ENCODE measurements around the gene MIPOL1.
"Not testable (repeated sequence)": the region's sequence is repeated elsewhere in the genome, so short reads cannot be mapped to it uniquely, and the experiment has no call there.

Gene MIPOL1, protein sequence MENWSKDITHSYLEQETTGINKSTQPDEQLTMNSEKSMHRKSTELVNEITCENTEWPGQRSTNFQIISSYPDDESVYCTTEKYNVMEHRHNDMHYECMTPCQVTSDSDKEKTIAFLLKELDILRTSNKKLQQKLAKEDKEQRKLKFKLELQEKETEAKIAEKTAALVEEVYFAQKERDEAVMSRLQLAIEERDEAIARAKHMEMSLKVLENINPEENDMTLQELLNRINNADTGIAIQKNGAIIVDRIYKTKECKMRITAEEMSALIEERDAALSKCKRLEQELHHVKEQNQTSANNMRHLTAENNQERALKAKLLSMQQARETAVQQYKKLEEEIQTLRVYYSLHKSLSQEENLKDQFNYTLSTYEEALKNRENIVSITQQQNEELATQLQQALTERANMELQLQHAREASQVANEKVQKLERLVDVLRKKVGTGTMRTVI

DNA sequence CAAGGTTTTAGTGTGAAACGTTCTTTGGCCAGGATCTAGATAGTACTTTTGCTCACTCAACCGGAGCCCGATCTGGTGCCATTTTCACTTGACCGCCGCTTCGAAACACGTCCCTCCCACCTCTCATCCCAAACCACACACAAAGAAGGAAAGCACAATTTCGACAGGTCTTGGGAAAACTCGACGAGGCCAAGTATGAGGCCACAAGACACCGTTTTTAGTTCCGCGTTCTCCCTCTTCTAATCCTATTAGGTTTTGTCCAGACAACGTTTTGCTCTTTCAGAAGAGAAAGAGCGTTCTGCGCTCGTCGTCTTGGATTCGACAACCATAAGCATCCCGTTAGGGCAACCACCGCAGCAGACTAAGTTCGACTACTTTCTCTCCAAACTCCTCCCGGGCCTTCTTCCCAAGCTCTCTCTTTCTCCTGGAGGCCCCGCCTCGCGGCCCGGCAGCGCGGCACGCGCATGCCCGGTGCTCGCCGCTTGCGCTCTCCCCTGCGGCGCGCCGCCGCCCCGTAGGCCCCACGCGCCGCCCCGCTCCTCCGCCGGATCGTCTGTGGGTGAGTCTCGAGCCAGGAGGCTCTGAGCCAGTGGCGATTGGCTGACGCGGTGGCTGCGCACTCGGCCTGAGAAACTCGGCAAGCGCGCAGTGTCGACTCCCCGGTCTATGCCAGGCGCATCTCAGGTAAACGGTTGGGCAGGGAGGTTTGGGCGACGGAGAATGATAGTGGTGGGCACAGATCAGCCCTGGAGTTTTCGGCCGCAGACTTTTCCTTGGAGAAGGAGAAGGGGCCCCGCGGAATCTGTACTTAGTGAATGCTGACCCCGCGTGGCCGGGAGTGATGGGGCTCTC is at the start of gene MIPOL1:
TSS of gene MIPOL1 (plus strand) at position 517 of the 852 bp plus-strand sequence. CDS start 49,952 bp downstream, outside the sequence.
- Mint-ChIP-seq H3K4me3 (peak within 1 kb of the TSS; percentile 65), H3K36me3 (ENCODE audit: low read depth) (no peaks in the 10 kb centered on the region), H3K9me3 (no peaks in the 10 kb centered on the region), H3K27me3 (peaks cover 33% of the 10 kb centered on the region), H3K27ac (no peak within 1 kb of the TSS), H3K4me1 (ENCODE audit: low read depth) (peaks cover 10% of the 10 kb centered on the region)

DNA sequence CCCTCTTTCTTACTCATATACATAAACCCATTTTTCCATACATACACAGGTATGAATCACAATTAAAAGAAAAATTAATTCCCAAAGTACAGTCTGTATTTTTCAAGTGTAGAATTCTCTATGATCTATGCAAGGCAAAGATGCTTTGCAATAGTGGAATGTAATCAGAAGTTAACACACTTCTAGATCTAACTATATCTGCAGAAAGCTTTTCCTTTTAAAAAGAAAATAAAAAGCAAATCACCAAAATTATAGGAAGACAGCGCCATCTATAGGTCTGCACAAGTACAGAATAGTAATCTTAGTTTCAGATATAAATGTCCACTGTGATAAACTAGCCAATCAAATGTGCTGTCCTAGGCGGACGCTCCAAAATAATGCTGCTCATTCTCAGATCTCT is 47.3 kb upstream of the MIPOL1 start:
- no peaks in the 10 kb centered on the region for H3K36me3 Mint-ChIP-seq (ENCODE audit: low read depth)
- no peak overlapping the region for H3K27ac Mint-ChIP-seq
- H3K9me3 Mint-ChIP-seq: peaks cover 4% of the 10 kb centered on the region
- H3K27me3 Mint-ChIP-seq: no peaks in the 10 kb centered on the region
- no peaks in the 10 kb centered on the region for H3K4me1 Mint-ChIP-seq (ENCODE audit: low read depth)
- no peak overlapping the region for H3K4me3 Mint-ChIP-seq

DNA sequence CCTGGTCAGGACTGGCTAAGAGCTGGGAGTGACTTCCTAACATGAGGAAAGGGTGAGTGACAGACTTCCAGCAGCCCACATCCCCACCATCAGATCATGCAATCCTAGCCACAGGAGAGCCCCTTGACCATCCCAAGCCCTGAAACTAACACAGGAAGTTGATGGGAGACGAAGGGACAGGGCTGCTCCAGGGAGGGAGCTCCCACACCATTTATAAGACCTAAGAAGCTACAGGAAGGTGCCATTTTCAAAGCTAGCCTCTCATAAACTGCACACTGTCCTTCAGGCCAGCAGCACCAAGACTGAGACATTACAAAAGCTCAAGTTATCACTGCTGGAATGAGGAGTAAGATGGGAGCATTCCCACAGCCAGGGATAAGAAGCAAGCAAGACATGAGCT is 44.7 kb upstream of the MIPOL1 start:
- Mint-ChIP-seq H3K9me3 (peaks cover 8% of the 10 kb centered on the region), H3K4me1 (ENCODE audit: low read depth) (no peaks in the 10 kb centered on the region), H3K4me3 (no peak overlapping the region), H3K27ac (no peak overlapping the region), H3K27me3 (no peaks in the 10 kb centered on the region), H3K36me3 (ENCODE audit: low read depth) (no peaks in the 10 kb centered on the region)

DNA sequence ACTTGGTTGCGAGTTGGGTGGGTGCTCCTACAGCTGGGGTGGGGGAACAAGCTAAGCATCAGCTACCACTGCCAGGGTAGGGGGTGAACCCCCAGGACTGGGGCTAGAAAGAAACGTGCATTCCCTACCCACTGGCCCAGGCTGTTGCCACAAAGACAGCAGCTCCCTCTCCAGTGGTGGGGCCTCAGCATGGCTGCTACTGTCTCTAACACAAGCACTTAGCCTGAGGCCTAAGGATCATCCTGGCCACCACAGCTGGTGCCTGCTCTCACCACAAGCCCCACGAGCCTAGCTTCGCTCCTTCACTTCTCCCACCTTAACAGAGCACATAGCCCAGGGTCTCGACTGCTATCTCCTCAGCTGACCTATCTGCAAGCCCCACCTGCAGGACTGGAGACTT is 44.3 kb upstream of the MIPOL1 start:
- Mint-ChIP-seq H3K4me1 (ENCODE audit: low read depth) (no peaks in the 10 kb centered on the region), H3K36me3 (ENCODE audit: low read depth) (no peaks in the 10 kb centered on the region), H3K27ac (no peak overlapping the region)

DNA sequence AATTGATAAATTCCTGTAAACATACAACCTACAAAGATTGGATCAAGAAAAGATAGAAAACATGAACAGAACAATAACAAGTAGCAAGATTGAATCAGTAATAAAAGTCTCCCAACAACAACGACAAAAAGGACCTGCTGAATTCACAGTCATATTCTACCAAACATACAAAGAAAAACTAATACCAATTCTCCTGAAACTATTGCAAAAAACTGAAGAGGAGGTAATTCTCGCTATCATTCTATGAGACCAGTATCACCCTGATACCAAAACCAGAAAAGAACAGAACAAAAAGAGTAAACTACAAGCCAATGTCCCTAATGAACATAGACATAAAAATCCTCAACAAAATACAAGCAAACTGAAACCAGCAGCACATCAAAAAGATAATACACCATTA is 39.8 kb upstream of the MIPOL1 start:
- H3K4me3 Mint-ChIP-seq: no peak overlapping the region
- no peaks in the 10 kb centered on the region for H3K4me1 Mint-ChIP-seq (ENCODE audit: low read depth)
- no peaks in the 10 kb centered on the region for H3K36me3 Mint-ChIP-seq (ENCODE audit: low read depth)
- H3K27me3 Mint-ChIP-seq: peaks cover 3% of the 10 kb centered on the region
- no peak overlapping the region for H3K27ac Mint-ChIP-seq
- H3K9me3 Mint-ChIP-seq: peaks cover 7% of the 10 kb centered on the region

More for the DNA sequence above, 44.3 kb upstream of the MIPOL1 start:
- no peaks in the 10 kb centered on the region for H3K27me3 Mint-ChIP-seq
- H3K9me3 Mint-ChIP-seq: peaks cover 8% of the 10 kb centered on the region
- H3K4me3 Mint-ChIP-seq: no peak overlapping the region

DNA sequence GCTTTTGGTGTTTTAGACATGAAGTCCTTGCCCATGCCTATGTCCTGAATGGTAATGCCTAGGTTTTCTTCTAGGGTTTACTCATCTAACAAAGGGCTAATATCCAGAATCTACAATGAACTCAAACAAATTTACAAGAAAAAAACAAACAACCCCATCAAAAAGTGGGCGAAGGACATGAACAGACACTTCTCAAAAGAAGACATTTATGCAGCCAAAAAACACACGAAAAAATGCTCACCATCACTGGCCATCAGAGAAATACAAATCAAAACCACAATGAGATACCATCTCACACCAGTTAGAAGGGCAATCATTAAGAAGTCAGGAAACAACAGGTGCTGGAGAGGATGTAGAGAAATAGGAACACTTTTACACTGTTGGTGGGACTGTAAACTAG is 35.4 kb upstream of the MIPOL1 start:
- not testable (repeated sequence) for H3K4me3 Mint-ChIP-seq; H3K4me1 Mint-ChIP-seq (ENCODE audit: low read depth); H3K9me3 Mint-ChIP-seq; H3K27ac Mint-ChIP-seq; H3K36me3 Mint-ChIP-seq (ENCODE audit: low read depth); H3K27me3 Mint-ChIP-seq

DNA sequence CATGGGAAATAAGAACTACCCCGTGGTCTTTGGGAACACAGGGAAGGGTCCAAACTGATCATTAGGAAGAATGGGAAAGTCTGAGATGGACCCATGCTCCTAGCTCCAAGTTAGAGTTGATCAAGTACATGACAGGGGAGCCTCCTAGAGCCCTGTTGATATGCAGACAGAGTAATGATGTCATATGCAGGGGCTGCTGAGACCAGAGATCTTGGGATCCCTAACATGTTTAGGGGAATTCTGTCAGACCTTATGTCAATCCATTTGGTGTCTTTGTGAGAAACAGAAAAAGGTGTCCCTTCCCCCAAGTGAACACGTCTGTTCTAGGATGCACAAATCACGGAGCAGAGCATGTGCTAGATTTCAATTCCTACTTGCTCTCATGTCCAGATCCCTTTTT is 31.9 kb upstream of the MIPOL1 start:
- H3K36me3 Mint-ChIP-seq (ENCODE audit: low read depth): no peaks in the 10 kb centered on the region
- H3K4me3 Mint-ChIP-seq: no peak overlapping the region
- no peak overlapping the region for H3K27ac Mint-ChIP-seq
- peaks cover 4% of the 10 kb centered on the region for H3K27me3 Mint-ChIP-seq
- H3K4me1 Mint-ChIP-seq (ENCODE audit: low read depth): no peaks in the 10 kb centered on the region
- peaks cover 3% of the 10 kb centered on the region for H3K9me3 Mint-ChIP-seq

DNA sequence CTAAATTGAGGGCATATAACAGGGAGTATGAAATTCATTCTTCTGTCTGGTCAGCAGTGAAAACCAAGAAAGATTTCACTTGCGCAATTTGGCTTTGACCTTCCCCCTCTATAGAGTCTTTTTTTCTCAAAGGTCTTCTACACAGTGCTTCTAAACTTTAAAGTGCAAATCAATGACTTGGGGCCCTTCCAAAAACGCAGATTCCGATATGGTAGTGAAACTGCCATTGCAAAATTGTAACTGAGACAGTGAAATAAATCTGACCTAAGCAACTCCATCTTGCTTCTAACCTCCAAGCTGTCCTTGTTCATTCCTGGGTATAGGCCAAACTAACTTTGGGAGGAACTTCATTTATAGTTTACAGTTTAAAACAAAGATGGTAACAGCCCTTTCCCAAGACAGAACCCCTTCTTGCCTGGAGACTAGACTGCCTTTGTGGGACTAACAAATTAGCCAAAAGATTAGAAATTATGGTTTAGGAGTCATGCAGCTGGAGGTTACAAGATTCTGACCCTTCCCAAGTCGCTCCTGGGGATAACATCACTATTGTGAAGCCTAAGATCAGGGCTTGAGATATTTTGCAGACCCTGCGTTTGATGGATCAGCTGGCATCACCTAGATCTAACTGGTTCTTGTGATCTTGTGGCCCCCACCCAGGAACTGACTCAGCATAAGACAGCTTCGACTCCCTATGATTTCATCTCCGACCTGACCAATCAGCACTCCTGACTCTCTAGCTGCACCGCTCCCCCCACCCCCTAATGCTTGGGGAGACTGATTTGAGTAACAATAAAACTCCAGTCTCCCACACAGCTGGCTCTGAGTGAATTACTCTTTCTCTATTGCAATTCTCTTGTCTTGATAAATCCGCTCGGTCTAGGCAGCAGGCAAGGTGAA is 30.3 kb upstream of the MIPOL1 start:
- H3K27ac Mint-ChIP-seq: no peak overlapping the region

DNA sequence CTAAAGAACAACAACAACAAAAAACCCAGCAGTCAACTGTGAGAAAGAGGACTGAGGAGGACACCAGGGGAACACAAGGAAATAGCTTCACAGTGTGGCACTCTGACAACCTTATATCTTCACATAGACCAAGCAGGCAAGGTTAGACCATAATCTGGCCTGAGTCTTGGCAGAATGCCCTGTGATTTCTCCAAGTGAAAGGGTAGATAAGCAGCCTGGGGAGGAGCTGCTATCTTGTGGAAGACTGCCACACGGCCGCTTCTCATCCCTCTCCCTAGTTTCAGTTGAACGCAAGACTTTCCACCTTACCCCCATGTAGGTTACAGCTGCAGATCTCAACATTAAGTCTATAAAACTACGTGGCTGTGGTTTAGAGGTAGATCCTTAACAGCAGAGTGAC is 29.0 kb upstream of the MIPOL1 start:
- no peak overlapping the region for H3K27ac Mint-ChIP-seq
- H3K4me1 Mint-ChIP-seq (ENCODE audit: low read depth): no peaks in the 10 kb centered on the region
- H3K9me3 Mint-ChIP-seq: no peaks in the 10 kb centered on the region
- no peak overlapping the region for H3K4me3 Mint-ChIP-seq
- no peaks in the 10 kb centered on the region for H3K36me3 Mint-ChIP-seq (ENCODE audit: low read depth)
- H3K27me3 Mint-ChIP-seq: peaks cover 24% of the 10 kb centered on the region

More for the DNA sequence above, 30.3 kb upstream of the MIPOL1 start:
- Mint-ChIP-seq H3K36me3 (ENCODE audit: low read depth) (no peaks in the 10 kb centered on the region), H3K4me1 (ENCODE audit: low read depth) (no peaks in the 10 kb centered on the region), H3K27me3 (peaks cover 13% of the 10 kb centered on the region), H3K9me3 (peaks cover 1% of the 10 kb centered on the region), H3K4me3 (no peak overlapping the region)

DNA sequence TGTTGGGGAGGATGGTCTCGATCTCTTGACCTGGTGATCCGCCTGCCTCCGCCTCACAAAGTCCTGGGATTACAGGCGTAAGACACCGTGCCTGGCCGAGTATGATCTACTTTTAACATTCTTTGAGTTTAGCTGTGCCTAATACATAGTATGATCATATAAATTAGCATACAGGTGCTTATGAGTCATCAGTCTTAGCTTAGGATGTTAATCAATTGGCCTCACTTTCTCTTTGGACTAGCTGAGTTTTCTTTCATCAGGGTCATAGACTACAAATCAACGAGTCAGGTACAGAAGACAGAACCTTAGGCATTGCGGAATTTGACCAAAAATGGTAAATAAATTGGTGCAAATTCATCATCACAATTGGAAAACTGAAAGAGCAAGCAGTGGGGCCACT is 27.5 kb upstream of the MIPOL1 start:
- no peak overlapping the region for H3K27ac Mint-ChIP-seq
- peaks cover 34% of the 10 kb centered on the region for H3K27me3 Mint-ChIP-seq
- H3K9me3 Mint-ChIP-seq: no peaks in the 10 kb centered on the region
- H3K4me3 Mint-ChIP-seq: no peak overlapping the region
- no peaks in the 10 kb centered on the region for H3K4me1 Mint-ChIP-seq (ENCODE audit: low read depth)
- H3K36me3 Mint-ChIP-seq (ENCODE audit: low read depth): no peaks in the 10 kb centered on the region

DNA sequence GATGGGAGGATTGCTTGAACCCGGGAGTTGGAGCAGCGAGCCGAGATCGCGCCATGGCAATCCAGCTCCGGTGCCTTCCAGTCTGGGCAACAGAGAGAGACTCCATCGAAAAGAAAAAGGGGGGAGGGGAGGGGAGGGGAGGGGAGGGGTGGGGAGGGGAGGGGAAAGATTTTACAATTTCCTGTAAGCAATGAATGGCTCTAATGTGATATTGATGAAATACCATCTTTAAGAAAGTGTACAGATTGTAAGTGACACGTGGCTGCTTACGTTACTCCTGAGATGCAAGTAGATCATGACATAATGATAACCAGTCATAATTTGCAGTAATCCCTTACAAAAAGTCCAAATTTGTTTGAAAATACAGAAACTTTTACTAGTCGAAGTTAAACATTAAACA is 26.7 kb upstream of the MIPOL1 start:
- no peak overlapping the region for H3K4me3 Mint-ChIP-seq
- peaks cover 34% of the 10 kb centered on the region for H3K27me3 Mint-ChIP-seq
- no peak overlapping the region for H3K27ac Mint-ChIP-seq
- no peaks in the 10 kb centered on the region for H3K4me1 Mint-ChIP-seq (ENCODE audit: low read depth)
- H3K36me3 Mint-ChIP-seq (ENCODE audit: low read depth): no peaks in the 10 kb centered on the region
- H3K9me3 Mint-ChIP-seq: no peaks in the 10 kb centered on the region

DNA sequence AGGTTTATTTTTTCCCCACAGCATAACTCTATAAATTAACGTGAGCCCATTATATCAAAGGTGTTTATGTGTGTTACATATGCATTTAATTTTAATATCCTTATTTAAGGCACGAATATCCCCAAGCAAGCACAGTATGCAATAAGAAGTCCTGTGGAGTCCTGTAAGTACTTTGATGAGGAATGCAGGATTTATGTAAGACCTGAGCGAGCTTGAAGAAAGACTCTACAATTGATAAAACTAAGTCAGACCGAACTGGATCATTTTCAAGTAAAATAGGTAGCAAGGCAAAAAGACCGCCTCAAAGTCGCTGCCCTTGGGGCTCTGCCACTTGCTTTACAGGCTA is 26.1 kb upstream of the MIPOL1 start:
- Mint-ChIP-seq H3K36me3 (ENCODE audit: low read depth) (no peaks in the 10 kb centered on the region), H3K4me3 (peak overlapping the region; percentile 49), H3K27me3 (peaks cover 34% of the 10 kb centered on the region), H3K27ac (no peak overlapping the region), H3K4me1 (ENCODE audit: low read depth) (no peaks in the 10 kb centered on the region), H3K9me3 (no peaks in the 10 kb centered on the region)

DNA sequence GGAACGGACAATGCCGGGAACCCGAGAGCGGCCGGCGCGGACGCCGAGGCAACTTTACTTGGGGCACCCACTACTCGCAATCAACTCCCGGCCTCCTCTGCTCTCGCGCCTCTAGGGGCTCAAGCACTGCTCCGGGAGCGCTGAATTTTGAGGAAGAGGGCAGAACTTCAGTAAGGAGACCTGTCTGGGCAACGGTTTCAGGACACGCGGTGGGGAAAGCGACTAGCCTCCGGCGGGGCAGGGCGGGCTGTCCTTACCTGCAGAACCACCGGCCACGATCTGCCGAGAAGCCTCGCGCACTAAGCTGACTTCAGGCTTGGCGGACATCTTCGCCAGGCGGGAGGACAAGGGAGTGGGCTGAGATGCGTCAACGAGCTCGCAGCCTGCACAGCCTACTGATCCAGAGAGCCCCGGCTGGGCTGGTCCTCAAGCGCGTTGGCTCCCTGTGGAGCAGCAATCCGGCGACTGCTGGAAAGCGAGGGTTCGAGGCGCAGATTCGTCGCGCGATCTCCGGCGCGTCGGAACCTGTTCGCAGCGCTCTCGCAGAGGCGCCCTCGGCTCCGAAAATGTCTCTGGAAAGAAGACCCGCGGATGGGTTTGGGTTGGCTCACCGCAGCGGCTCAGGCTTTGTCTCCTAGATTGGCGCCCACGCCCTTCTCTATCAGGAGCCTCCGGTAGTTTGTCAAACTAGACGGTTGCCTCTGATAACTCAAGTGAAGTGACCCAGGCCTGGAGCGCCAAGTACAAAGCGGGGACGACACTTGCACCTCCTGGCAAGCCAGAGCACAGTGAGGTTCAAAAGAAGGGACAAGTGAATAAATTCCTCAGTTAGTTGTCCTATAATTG is 25.5 kb upstream of the MIPOL1 start, which contains the start of gene SLC25A21:
TSS of gene SLC25A21 (minus strand) at position 583 of the 846 bp plus-strand sequence.
- no peaks in the 10 kb centered on the region for H3K9me3 Mint-ChIP-seq
- H3K27me3 Mint-ChIP-seq: peaks cover 34% of the 10 kb centered on the region
- no peaks in the 10 kb centered on the region for H3K4me1 Mint-ChIP-seq (ENCODE audit: low read depth)
- H3K4me3 Mint-ChIP-seq: peak within 1 kb of the TSS; percentile 49
- H3K36me3 Mint-ChIP-seq (ENCODE audit: low read depth): no peaks in the 10 kb centered on the region
- no peak within 1 kb of the TSS for H3K27ac Mint-ChIP-seq
